PC-9 (cell line): ENCODE results near the gene VPS33B. TPM values are rescaled to one million over a fixed set of nuclear protein-coding genes. Genes with fewer than 3 reads are reported as not detected.

Experiments
- BruUV-seq: library from RNA; stranded (reverse); fragments of 400-500 nt; replicated peaks from 2 replicates; lab custom pipeline; 2021; lab: Mats Ljungman, UMichigan
- CTCF ChIA-PET: fragments of 300-600 bp; sonication (Branson Sonifier 250); formaldehyde crosslinking; loops from one replicate; lab custom pipeline; 2022; ENCODE audit warnings: antibody characterized with exemption; lab: Charles Lee
- POLR2A ChIA-PET: fragments of 300-600 bp; sonication (Branson Sonifier 250); formaldehyde crosslinking; loops from one replicate; lab custom pipeline; 2022; ENCODE audit warnings: antibody characterized with exemption; ENCODE audit not compliant: unreplicated experiment; lab: Charles Lee
- DNase-seq, 2 experiments: peaks; one replicate each; pipeline versions ENCODE4 v3.0.0 to v3.0.0-alpha.2; 2015 to 2022; ENCODE audit warnings: mixed read lengths in 1 of 2
- H2AFZ ChIP-seq: fragments of 200-600 bp; sonication (generic); 2 replicates; pipeline ENCODE4 v1.8.1; 2017; ENCODE audit warnings: antibody characterized with exemption
- H3F3A ChIP-seq: fragments of 200-600 bp; sonication (generic); 2 replicates; pipeline ENCODE4 v1.8.1; 2017; ENCODE audit warnings: antibody characterized with exemption, mild to moderate bottlenecking, low read depth; ENCODE audit not compliant: insufficient read depth
- H3K27ac ChIP-seq: fragments of 200-600 bp; sonication (generic); 2 replicates; pipeline ENCODE4 v1.6.1; 2016; ENCODE audit warnings: mixed run types
- H3K27me3 ChIP-seq: fragments of 200-600 bp; sonication (generic); 2 replicates; pipeline ENCODE4 v1.6.1; 2016; ENCODE audit warnings: low read depth, mixed run types; ENCODE audit not compliant: insufficient read depth
- H3K36me3 ChIP-seq: fragments of 200-600 bp; sonication (generic); 2 replicates; pipeline ENCODE4 v1.6.1; 2016; ENCODE audit warnings: low read depth, mixed run types
- H3K4me1 ChIP-seq: fragments of 200-600 bp; sonication (generic); replicated peaks from 2 replicates; pipeline ENCODE4 v1.6.1; 2016; ENCODE audit warnings: mixed run types; ENCODE audit not compliant: insufficient read depth
- H3K4me2 ChIP-seq: fragments of 200-600 bp; sonication (generic); 2 replicates; pipeline ENCODE4 v1.6.1; 2017; ENCODE audit warnings: mixed run types
- H3K4me3 ChIP-seq: fragments of 200-600 bp; sonication (generic); 2 replicates; pipeline ENCODE4 v1.6.1; 2016; ENCODE audit warnings: mixed run types
- H3K79me2 ChIP-seq: fragments of 200-600 bp; sonication (generic); 2 replicates; pipeline ENCODE4 v1.6.1; 2017; ENCODE audit warnings: low read depth, mixed run types
- H3K9me2 ChIP-seq: fragments of 200-600 bp; sonication (generic); 2 replicates; pipeline ENCODE4 v1.8.1; 2017; ENCODE audit warnings: mild to moderate bottlenecking; ENCODE audit not compliant: insufficient read depth
- H3K9me3 ChIP-seq: fragments of 200-600 bp; sonication (generic); 2 replicates; pipeline ENCODE4 v1.8.1; 2016; ENCODE audit warnings: low read depth; ENCODE audit not compliant: insufficient read depth
- H4K20me1 ChIP-seq: fragments of 200-600 bp; sonication (generic); 2 replicates; pipeline ENCODE4 v1.8.1; 2017; ENCODE audit not compliant: insufficient read depth
- CTCF ChIP-seq: fragments of 200-600 bp; sonication (generic); conservative IDR thresholded peaks from 2 replicates; pipeline ENCODE4 v1.6.1; 2017; ENCODE audit warnings: mixed run types, antibody characterized with exemption, mild to moderate bottlenecking, moderate library complexity
- EZH2 ChIP-seq: fragments of 200-600 bp; sonication (generic); IDR thresholded peaks from 2 replicates; pipeline ENCODE4 v1.8.0; 2017; ENCODE audit warnings: antibody characterized with exemption, low read depth
- intact Hi-C: fragments of 100-400 bp; cut with micrococcal nuclease; formaldehyde crosslinking; loops from one replicate; pipeline ENCODE4 v1.10.0; 2022; ENCODE audit not compliant: unreplicated experiment
- total RNA-seq: library from RNA; stranded (reverse); gene quantifications from 2 replicates; pipeline ENCODE4 v1.2.3, GENCODE V29; 2021

VPS33B gene
- total RNA-seq, 1 experiment from 2014 or later: 13.6 TPM

GRCh38 chr15:91068966-91069365 lies 46.6 kb upstream of the VPS33B start:
- H3K4me2 ChIP-seq: no peak overlapping the region
- H3K4me1 ChIP-seq: 0 out of 2 replicates have a peak, but pooled peaks cover 4% of the 10 kb centered on the region
- H3K9me3 ChIP-seq: no peaks in the 10 kb centered on the region; the same call in 1 of the 2 replicates
- intact Hi-C loops: no loop called here
- H3K27me3 ChIP-seq: peaks cover 43% of the 10 kb centered on the region
- H3K79me2 ChIP-seq: no peaks in the 10 kb centered on the region
- no peaks in the 10 kb centered on the region for H4K20me1 ChIP-seq
- TF ChIP-seq EZH2 (no peak), CTCF (no peak)
- POLR2A ChIA-PET: no interaction called here
- H3K36me3 ChIP-seq: no peaks in the 10 kb centered on the region
- no peak overlapping the region for H3K27ac ChIP-seq
- H3K4me3 ChIP-seq: no peak overlapping the region
- no peaks in the 10 kb centered on the region for H3K9me2 ChIP-seq
- no peak for DNase-seq
- no peak overlapping the region for H2AFZ ChIP-seq
- CTCF ChIA-PET: no interaction called here
- BruUV-seq: no TSS peak
- no peaks in the 10 kb centered on the region for H3F3A ChIP-seq

- Histone ChIP-seq H4K20me1 (no peaks in the 10 kb centered on the region), H3K36me3 (no peaks in the 10 kb centered on the region), H3K4me1 (0 out of 2 replicates have a peak, but pooled peaks cover 4% of the 10 kb centered on the region), H3K27me3 (peaks cover 43% of the 10 kb centered on the region), H3K4me3 (no peak overlapping the region), H3K9me3 (no peaks in the 10 kb centered on the region; the same call in 1 of the 2 replicates), H3K9me2 (no peaks in the 10 kb centered on the region), H2AFZ (no peak overlapping the region), H3K27ac (no peak overlapping the region), H3K4me2 (no peak overlapping the region), H3K79me2 (no peaks in the 10 kb centered on the region), H3F3A (no peaks in the 10 kb centered on the region)
- no peak for DNase-seq
- TF ChIP-seq EZH2 (no peak), CTCF (no peak)
- ChIA-PET POLR2A (no interaction called here), CTCF (no interaction called here)
- no TSS peak for BruUV-seq
- intact Hi-C loops: no loop called here
Observed at GRCh38 chr15:91068436-91068835, 46.0 kb upstream of the VPS33B start.

- BruUV-seq: no TSS peak
- ChIA-PET CTCF (no interaction called here), POLR2A (no interaction called here)
- peaks cover 34% of the 10 kb centered on the region for H3K27me3 ChIP-seq
- no peak for TF ChIP-seq EZH2
- no peak for TF ChIP-seq CTCF
- intact Hi-C loops: no loop called here
- H3K36me3 ChIP-seq: no peaks in the 10 kb centered on the region
- no peaks in the 10 kb centered on the region for H3F3A ChIP-seq
- H3K79me2 ChIP-seq: no peaks in the 10 kb centered on the region
- peak in 1 of 2 experiments; percentile 46 for DNase-seq
- H3K9me2 ChIP-seq: no peaks in the 10 kb centered on the region
- 0 out of 2 replicates have a peak, but pooled peaks cover 4% of the 10 kb centered on the region for H3K4me1 ChIP-seq
- H4K20me1 ChIP-seq: no peaks in the 10 kb centered on the region
- H3K4me2 ChIP-seq: no peak overlapping the region
- no peak overlapping the region for H3K4me3 ChIP-seq
- no peak overlapping the region for H3K27ac ChIP-seq
- H3K9me3 ChIP-seq: no peaks in the 10 kb centered on the region; the same call in 1 of the 2 replicates
- H2AFZ ChIP-seq: no peak overlapping the region
Observed at GRCh38 chr15:91067036-91067435, 44.6 kb upstream of the VPS33B start.
